Mesodermal cell (in vitro differentiated cells): ENCODE data around the gene PRKCI.
"Not testable (repeated sequence)": the region's sequence is repeated elsewhere in the genome, so short reads cannot be mapped to it uniquely, and the experiment has no call there.

Experiments used
- H3K27ac ChIP-seq: 2 replicates; pipeline ENCODE4 v1.7.0; 2013; ENCODE audit warnings: mild to moderate bottlenecking, low read depth, low read length, moderate library complexity; ENCODE audit not compliant: severe bottlenecking
- H3K36me3 ChIP-seq: 2 replicates; pipeline ENCODE4 v1.7.1; 2013; ENCODE audit warnings: mild to moderate bottlenecking, low read length, moderate library complexity; ENCODE audit not compliant: control insufficient read depth, insufficient read depth
- H3K4me1 ChIP-seq: one replicate; pipeline ENCODE4 v1.7.1; 2013; ENCODE audit warnings: mild to moderate bottlenecking, low read length; ENCODE audit not compliant: insufficient read depth, control insufficient read depth, poor library complexity, severe bottlenecking
- H3K4me3 ChIP-seq: 2 replicates; pipeline ENCODE4 v1.7.0; 2013; ENCODE audit warnings: low read length, control low read depth, mild to moderate bottlenecking; ENCODE audit not compliant: insufficient read depth, poor library complexity, severe bottlenecking; ENCODE audit errors: extremely low read depth
- H3K9me3 ChIP-seq: 2 replicates; pipeline ENCODE4 v1.7.1; 2013; ENCODE audit warnings: mild to moderate bottlenecking, low read length, moderate library complexity; ENCODE audit not compliant: control insufficient read depth
- WGBS, 2 experiments: methylation state at CpG; one replicate each; pipeline ENCODE4 v1.1.5; 2013; ENCODE audit warnings: missing lambda C conversion rate in 2 of 2; ENCODE audit not compliant: insufficient coverage in 2 of 2; 5-methylcytosine and 5-hydroxymethylcytosine counted together

Gene PRKCI

GRCh38 chr3:170322566-170323269 lies 100.5 kb downstream of the PRKCI start:
- 61 to 79% methylated on average over 2 to 5 of the region's 10 CpGs for WGBS, 2 experiments
- H3K27ac ChIP-seq, result peak overlapping the region; percentile 29
- H3K4me1 ChIP-seq, result peaks cover 10% of the 10 kb centered on the region
- H3K36me3 ChIP-seq, result no peaks in the 10 kb centered on the region
- no peak overlapping the region for H3K4me3 ChIP-seq
- peaks cover 19% of the 10 kb centered on the region for H3K9me3 ChIP-seq

- WGBS, 2 experiments, result 72 to 94% methylated on average over 5 to 6 of the region's 6 CpGs
- Histone ChIP-seq H3K36me3 (no peaks in the 10 kb centered on the region), H3K27ac (peak overlapping the region; percentile 29), H3K9me3 (peaks cover 21% of the 10 kb centered on the region), H3K4me3 (no peak overlapping the region), H3K4me1 (peaks cover 10% of the 10 kb centered on the region)
These were observed 101.1 kb downstream of the PRKCI start for GRCh38 chr3:170323331-170323730.

DNA sequence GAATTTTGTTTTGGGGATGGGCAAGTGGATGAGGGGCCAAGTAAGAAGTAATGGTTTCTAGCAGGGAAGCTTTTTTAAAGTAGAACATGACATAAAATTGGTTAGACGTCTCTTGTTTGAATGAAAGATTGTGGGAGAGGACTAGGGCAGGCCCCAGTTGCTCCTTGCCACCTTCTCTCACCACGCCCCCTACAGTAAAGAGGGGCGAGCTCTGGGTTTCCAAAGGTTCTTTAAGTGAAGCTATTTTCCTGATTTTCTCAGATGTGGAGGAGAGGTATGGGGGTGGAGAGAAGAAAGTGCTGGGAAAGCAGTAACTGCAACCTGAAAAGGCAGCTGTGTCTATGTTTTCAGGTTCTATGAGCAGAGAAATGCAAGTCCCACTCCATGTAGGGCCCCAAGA lies 102.7 kb downstream of the PRKCI start:
- Histone ChIP-seq H3K4me1 (peaks cover 10% of the 10 kb centered on the region), H3K36me3 (no peaks in the 10 kb centered on the region), H3K4me3 (no peak overlapping the region), H3K27ac (no peak overlapping the region), H3K9me3 (peaks cover 17% of the 10 kb centered on the region)
- 90% methylated on average over 2 of the region's 3 CpGs; no CpG with 5 or more reads in 1 of the 2 experiments for WGBS, 2 experiments

DNA sequence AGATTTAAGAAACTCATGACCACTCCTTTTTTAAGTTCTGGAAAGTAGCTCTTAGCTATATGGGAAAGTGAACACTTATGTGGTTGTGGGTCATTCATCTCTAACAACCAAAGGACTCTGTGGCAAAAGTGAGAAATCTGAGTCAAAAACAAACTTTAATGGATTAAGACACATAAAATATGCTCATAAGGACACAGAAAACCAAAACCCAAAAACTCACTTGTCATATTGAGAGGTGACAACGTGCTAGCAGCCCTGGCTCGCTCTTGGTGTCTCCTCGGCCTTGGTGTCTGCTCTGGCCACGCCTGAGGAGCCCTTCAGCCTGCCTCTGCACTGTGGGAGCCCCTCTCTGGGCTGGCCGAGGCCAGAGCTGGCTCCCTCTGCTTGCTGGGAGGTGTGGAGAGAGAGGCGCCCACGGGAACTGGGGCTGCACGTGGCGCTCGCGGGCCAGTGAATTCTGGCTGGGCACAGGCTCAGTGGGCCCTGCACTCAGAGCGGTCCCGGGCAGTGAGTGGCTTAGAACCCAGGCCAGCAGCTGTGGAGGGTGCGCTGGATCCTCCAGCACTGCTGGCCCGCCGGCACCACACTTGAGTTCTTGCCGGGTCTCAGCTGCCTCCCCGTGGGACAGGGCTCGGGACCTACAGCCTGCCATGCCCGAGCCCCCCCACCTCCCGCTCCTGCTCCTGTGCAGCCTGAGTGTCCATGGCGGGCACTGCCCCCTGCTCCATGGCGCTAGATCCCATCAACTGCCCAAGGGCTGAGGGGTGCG lies 105.0 kb downstream of the PRKCI start:
- 91 to 94% methylated on average over 20 to 21 of the region's 24 CpGs for WGBS, 2 experiments
- peaks cover 17% of the 10 kb centered on the region for H3K9me3 ChIP-seq
- no peak overlapping the region for H3K4me3 ChIP-seq
- no peak overlapping the region for H3K27ac ChIP-seq
- no peaks in the 10 kb centered on the region for H3K36me3 ChIP-seq
- H3K4me1 ChIP-seq, result peaks cover 6% of the 10 kb centered on the region

DNA sequence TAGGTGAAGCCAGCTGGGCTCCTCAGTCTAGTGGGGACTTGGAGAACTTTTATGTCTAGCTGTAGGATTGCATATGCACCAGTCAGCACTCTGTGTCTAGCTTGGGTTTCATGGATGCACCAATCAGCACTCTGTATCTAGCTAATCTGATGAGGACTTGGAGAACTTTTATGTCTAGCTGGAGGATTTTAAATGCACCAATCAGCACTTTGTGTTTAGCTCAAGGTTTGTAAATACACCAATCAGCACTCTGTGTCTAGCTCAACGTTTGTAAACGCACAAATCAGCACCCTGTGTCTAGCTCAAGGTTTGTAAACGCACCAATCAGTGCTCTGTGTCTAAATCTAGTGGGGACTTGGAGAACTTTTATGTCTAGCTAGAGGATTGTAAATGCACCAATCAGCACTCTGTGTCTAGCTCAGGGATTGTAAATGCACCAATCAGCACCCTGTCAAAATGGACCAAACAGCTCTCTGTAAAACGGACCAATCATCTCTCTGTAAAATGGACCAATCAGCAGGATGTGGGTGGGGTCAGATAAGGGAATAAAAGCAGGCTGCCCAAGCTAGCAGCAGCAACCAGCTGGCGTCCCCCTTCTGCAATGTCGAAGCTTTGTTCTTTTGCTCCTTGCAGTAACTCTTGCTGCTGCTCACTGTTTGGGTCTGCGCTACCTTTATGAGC lies 105.8 kb downstream of the PRKCI start:
- WGBS, 2 experiments, result 79 to 85% methylated on average over 3 to 6 of the region's 7 CpGs

DNA sequence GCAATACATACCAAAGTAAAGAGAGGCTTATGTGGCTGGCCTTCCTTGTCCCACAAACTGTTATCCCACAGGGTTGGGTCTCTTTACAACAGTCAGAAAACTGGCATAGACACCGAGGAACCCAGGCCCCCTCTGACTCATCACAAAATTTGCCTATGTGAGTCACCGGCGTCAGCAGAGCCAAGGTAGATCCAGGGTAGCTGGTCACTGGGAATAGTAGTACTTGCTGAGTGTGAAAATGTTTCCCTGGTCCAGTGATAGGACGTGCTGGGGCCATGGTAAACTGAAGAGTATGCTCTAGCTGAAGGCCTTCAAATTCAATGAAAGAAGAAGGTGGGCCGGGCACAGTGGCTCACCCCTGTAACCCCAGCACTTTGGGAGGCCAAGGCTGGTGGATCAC lies 108.1 kb downstream of the PRKCI start:
- no peaks in the 10 kb centered on the region for H3K36me3 ChIP-seq
- 68 to 69% methylated on average over 4 to 5 of the region's 5 CpGs for WGBS, 2 experiments
- H3K27ac ChIP-seq, result no peak overlapping the region
- H3K4me1 ChIP-seq, result no peaks in the 10 kb centered on the region
- H3K4me3 ChIP-seq, result no peak overlapping the region
- H3K9me3 ChIP-seq, result peaks cover 20% of the 10 kb centered on the region

More for the DNA sequence above, 105.8 kb downstream of the PRKCI start:
- H3K9me3 ChIP-seq, result peaks cover 17% of the 10 kb centered on the region
- not testable (repeated sequence) for H3K36me3 ChIP-seq, H3K27ac ChIP-seq, H3K4me3 ChIP-seq, H3K4me1 ChIP-seq

DNA sequence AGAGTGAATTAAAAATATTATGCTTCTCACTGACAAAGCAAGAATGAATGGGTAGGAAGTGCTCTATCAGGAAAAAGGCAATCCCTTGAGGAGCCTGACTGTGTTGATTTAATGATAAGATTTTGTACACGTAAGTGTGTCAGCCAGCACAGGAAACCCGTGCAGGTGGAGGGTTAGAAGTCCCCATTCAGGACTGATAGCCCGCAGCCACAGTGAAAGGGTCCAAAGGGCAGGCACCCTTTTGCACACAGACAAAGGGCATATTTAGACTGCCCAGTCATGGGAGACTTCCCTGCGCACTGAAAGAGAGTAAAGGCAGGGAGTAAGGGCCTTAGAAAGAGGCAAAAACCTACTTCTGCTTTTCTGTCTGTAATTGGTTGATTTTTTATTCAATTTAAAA lies 108.9 kb downstream of the PRKCI start:
- Histone ChIP-seq H3K9me3 (peaks cover 23% of the 10 kb centered on the region), H3K27ac (no peak overlapping the region), H3K4me1 (no peaks in the 10 kb centered on the region), H3K36me3 (no peaks in the 10 kb centered on the region), H3K4me3 (no peak overlapping the region)
- 84 to 95% methylated on average over 4 of the region's 4 CpGs for WGBS, 2 experiments

- no peak overlapping the region for H3K4me3 ChIP-seq
- WGBS, 2 experiments, result no CpG with 5 or more reads among the region's 3 CpGs
- H3K9me3 ChIP-seq, result peaks cover 21% of the 10 kb centered on the region
- no peaks in the 10 kb centered on the region for H3K4me1 ChIP-seq
- no peak overlapping the region for H3K27ac ChIP-seq
- H3K36me3 ChIP-seq, result no peaks in the 10 kb centered on the region
These were observed 115.2 kb downstream of the PRKCI start for GRCh38 chr3:170337420-170337819.

DNA sequence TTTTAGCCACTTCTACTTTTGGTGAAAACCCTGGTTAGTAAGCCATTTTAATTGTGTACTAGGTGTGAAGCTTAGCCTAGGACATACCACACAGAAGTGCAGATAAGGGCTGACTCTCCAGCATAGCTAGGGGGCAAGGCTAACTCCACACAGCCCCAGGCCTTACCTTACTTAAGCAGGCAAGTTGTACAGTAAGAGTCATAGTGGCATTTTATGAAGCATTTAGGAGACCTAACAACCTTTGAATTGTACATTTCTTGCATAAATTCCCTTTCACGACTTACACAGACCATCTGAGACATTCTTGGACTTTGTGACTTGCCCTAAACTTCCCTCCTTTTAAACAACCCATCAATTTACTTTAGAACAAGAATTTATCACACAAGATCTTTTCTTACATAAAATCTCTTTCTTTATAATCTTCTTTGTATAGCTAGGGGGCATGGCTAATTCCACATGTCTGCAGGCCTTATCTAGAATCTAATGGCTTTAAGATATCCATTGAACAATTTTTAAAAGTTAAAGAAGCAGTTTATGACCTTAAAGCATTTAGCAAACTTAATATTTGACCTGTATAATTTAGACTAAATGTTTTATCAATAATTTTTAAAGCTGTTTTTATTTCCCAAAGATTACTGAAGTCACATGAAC lies 116.6 kb downstream of the PRKCI start:
- Histone ChIP-seq H3K9me3 (peaks cover 26% of the 10 kb centered on the region), H3K4me1 (peaks cover 1% of the 10 kb centered on the region), H3K36me3 (no peaks in the 10 kb centered on the region), H3K4me3 (no peak overlapping the region), H3K27ac (no peak overlapping the region)
- WGBS, 2 experiments, result 82 to 89% methylated on average over 1 of the region's 1 CpG

- H3K4me1 ChIP-seq, H3K27ac ChIP-seq, H3K4me3 ChIP-seq, H3K36me3 ChIP-seq: not testable (repeated sequence)
- H3K9me3 ChIP-seq, result peaks cover 18% of the 10 kb centered on the region
- 92 to 94% methylated on average over 8 to 9 of the region's 9 CpGs for WGBS, 2 experiments
These were observed 120.0 kb downstream of the PRKCI start for GRCh38 chr3:170342273-170342672.
